ENCODE data around the gene NDUFA9.

DNA sequence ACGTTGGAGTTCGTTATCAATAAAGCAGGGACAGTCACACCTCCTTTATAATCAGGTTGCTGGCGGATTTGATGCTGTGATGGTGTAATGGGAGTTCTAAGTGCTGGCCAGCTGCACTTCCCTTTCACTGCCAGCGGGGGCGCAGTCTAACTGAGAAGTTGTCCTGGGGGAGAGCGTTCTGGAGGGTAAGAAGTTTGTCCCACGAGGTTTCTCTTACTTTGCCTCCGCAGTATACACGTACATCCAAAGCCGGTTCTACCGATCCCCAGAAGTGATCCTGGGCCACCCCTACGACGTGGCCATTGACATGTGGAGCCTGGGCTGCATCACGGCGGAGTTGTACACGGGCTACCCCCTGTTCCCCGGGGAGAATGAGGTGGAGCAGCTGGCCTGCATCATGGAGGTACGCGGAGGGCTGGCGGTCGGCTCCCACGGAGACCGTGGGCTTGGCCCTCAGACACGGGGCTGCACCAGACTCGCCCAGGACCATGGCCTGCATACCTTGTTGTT is 44.2 kb upstream of the NDUFA9 start:
- no peak for TF ChIP-seq EP300 (IDR thresholded peaks at IDR 0.05)
- TF ChIP-seq CTCF (IDR thresholded peaks at IDR 0.05), result peak; percentile 88 to 98 (median 96)

Data from sigmoid colon (tissue), 4 donors.